ENCODE measurements around the gene AMMECR1L. TPM values are rescaled to one million over a fixed set of nuclear protein-coding genes. Genes with fewer than 3 reads are reported as not detected.

AMMECR1L gene
- total and polyA plus RNA-seq, 8 donors, result 13.6 to 26.3 (median 24.5) TPM

DNA sequence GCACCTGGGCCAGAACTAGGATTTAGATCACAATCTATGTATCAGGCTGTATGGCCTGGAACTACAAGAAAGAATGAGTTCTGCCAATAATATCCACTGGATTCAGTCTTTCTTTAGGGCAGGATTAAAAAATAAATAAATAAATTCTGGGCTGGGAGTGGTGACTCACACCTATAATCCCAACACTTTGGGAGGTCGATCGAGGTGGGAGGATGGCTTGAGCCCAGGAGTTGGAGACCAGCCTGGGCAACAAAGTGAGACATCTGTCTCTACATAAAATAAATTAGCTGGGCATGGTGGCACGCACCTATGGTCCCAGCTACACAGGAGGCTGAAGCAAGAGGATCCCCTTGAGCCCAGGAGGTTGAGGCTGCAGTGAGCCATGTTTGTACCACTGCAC lies 8.1 kb downstream of the AMMECR1L start:
- TF ChIP-seq, protein P1, sequence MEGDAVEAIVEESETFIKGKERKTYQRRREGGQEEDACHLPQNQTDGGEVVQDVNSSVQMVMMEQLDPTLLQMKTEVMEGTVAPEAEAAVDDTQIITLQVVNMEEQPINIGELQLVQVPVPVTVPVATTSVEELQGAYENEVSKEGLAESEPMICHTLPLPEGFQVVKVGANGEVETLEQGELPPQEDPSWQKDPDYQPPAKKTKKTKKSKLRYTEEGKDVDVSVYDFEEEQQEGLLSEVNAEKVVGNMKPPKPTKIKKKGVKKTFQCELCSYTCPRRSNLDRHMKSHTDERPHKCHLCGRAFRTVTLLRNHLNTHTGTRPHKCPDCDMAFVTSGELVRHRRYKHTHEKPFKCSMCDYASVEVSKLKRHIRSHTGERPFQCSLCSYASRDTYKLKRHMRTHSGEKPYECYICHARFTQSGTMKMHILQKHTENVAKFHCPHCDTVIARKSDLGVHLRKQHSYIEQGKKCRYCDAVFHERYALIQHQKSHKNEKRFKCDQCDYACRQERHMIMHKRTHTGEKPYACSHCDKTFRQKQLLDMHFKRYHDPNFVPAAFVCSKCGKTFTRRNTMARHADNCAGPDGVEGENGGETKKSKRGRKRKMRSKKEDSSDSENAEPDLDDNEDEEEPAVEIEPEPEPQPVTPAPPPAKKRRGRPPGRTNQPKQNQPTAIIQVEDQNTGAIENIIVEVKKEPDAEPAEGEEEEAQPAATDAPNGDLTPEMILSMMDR (IDR thresholded peaks at IDR 0.05), result no peak
- Histone ChIP-seq H3K27me3 (no peaks in the 10 kb centered on the region), H3K4me3 (no peak overlapping the region), H3K4me1 (peaks cover 2 to 30% of the 10 kb centered on the region in 2 donors), H3K27ac (no peak overlapping the region), H3K36me3 (peaks cover 0 to 43% of the 10 kb centered on the region in 2 donors), H3K9me3 (no peaks in the 10 kb centered on the region)
- DNase-seq (no peak), ATAC-seq (no peak)
- intact Hi-C loops (cut with DNase I), result no loop called here

DNA sequence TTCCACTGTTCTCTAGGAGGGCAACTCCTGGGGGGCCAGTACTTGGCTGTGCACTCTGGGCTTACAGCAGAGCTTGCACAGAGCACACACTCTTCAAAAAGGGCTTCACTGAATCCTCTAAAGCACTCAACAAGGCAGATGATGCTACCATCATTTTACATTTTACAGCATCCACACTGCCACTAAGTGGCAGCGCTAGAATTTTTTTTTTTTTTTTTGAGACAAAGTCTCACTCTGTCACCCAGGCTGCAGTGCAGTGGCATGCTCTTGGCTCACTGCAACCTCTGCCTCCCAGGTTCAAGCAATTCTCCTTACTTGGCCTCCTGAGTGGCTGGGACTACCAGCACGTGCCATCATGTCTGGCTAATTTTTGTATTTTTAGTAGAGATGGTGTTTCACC lies 8.6 kb downstream of the AMMECR1L start:
- no peak overlapping the region for H3K27ac ChIP-seq
- TF ChIP-seq, protein P1 (IDR thresholded peaks at IDR 0.05), result no peak
- no peak overlapping the region for H3K4me3 ChIP-seq
- H3K27me3 ChIP-seq, result no peaks in the 10 kb centered on the region
- H3K4me1 ChIP-seq, result peaks cover 2 to 27% of the 10 kb centered on the region in 2 donors
- no peaks in the 10 kb centered on the region for H3K9me3 ChIP-seq
- ATAC-seq (no peak), DNase-seq (no peak)
- intact Hi-C loops (cut with DNase I), result no loop called here
- peaks cover 0 to 45% of the 10 kb centered on the region in 2 donors for H3K36me3 ChIP-seq

DNA sequence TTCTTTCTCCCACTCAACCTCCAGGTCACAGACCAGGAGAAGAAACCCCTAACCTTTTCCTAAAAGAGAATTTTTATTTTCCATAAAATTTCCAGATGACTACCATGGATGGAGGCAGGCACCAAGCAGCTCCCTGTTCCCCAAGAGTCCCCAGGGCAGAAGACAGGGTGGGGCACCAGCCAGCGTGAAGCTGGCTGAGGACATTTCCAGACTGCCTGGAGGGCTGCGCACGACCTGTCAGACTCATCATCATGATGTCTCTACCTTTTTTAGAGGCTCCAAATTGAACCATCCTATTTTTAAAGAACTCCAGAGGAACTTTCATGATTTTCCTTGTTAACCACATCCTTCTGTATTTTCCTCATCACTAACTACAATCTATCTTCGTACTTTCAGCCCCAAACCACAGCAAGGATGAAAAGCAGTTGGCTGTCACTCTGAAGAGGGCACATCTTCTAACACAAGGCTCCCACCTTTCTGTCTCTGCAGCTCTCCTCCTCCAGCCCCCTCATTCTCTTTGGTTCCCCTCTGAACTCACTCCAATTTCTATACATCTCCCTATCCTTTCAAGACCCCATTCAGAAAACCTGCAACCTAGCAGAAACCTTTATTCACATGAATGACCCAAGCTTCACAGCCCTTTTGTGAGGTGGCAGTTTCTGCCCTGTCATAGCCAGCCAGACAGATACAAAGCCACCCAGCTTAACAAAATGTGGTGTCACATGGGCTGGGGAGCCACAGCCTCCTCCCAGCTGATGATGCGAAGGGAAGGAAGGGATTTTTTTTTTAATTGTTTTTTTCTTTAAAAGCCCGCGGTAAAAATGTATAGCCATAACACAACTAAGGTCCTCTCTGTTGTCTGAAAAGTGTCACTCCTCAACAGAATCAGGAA lies 11.1 kb downstream of the AMMECR1L start:
- intact Hi-C loops (cut with DNase I), result no loop called here
- Histone ChIP-seq H3K36me3 (peaks cover 0 to 54% of the 10 kb centered on the region in 2 donors), H3K4me3 (no peak overlapping the region), H3K9me3 (no peaks in the 10 kb centered on the region), H3K4me1 (peaks cover 2 to 18% of the 10 kb centered on the region in 2 donors), H3K27me3 (no peaks in the 10 kb centered on the region), H3K27ac (no peak overlapping the region)
- ATAC-seq, result no peak
- no peak for DNase-seq
- TF ChIP-seq, protein P1 (IDR thresholded peaks at IDR 0.05), result no peak

DNA sequence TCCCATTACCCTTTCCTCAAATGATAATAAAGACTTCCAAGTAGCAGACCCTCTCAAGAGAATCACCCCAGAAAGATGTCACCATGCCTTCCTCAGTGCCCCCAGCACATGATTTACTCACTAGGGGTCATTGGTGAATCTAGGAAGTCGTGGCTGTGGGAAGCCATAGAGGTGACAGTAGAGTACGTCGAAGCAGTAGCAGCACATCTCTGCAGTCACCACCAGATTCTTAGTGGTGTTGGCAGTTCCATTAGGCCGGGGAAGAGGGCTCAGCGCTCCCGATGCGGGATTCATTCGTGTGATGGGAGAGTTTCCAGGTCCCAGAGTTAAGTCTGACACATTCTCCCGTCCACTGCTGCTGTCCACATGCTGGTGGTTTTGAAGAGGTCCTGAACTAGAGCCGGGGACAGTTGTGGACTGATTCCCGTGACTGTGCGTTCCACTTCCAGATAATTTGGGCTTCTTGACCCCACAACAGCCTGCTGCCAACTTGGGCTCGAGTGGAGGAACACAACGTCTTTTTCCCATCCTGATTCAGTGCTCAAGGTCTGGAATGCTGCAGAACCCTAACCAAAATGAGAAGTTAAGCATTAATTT lies 12.0 kb downstream of the AMMECR1L start:
- ATAC-seq, result no peak
- intact Hi-C loops (cut with DNase I), result no loop called here
- Histone ChIP-seq H3K36me3 (peaks cover 0 to 56% of the 10 kb centered on the region in 2 donors), H3K27me3 (no peaks in the 10 kb centered on the region), H3K4me1 (peaks cover 2 to 18% of the 10 kb centered on the region in 2 donors), H3K9me3 (no peaks in the 10 kb centered on the region), H3K4me3 (no peak overlapping the region), H3K27ac (no peak overlapping the region)
- DNase-seq, result no peak
- TF ChIP-seq, protein P1 (IDR thresholded peaks at IDR 0.05), result no peak

DNA sequence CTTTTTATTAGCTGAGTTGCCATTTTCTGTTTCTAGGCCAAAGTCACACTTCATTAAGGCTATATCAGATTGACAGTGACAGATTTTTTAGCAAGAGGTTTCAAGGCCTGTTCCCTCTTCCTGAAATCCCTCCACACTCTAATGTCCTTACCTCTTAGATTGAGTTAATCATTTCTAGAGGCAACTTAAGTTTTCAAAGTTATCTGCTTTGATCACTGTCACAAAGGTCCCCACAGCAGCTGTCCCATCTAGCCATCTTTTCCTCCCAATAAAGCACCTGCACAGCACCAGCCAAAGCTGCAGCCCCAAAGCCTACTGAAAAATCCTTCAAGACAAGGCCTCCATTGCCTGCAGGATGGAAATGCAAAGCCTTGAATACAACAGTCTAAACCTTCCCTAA lies 13.4 kb downstream of the AMMECR1L start:
- Histone ChIP-seq H3K4me3 (no peak overlapping the region), H3K27ac (no peak overlapping the region), H3K27me3 (no peaks in the 10 kb centered on the region), H3K9me3 (no peaks in the 10 kb centered on the region), H3K4me1 (peaks cover 2 to 18% of the 10 kb centered on the region in 2 donors), H3K36me3 (peaks cover 0 to 71% of the 10 kb centered on the region in 2 donors)
- no peak for ATAC-seq
- no peak for DNase-seq
- TF ChIP-seq, protein P1 (IDR thresholded peaks at IDR 0.05), result no peak
- intact Hi-C loops (cut with DNase I), result no loop called here
